Measurements from ENCODE around the gene AKAP14. TPM values are rescaled to one million over a fixed set of nuclear protein-coding genes. Genes with fewer than 3 reads are reported as not detected.

The AKAP14 gene
- total RNA-seq, result not detected in 2 replicates

DNA sequence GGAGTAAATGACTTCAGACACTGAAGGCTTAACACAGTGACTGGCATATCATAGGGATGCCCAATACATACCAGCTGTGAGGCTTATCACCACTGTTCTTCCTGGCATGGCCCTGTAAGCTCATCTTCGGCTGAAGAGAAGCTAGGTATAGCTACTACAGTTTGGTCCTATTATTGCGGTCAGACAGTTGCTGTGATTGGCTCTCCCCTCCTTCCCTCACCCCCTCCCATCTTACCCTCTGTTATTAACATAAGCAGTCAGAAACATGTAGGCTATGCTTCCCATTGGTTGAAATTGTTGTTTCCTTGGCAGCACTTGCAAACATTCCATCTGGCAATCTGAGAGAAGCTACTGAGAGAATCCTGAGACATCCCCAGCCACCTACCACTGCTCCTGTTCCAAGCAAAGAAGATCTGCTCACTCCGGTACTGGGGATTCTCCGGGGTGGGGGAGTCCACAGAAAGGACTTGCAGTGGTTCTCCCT is at the start of gene AKAP14:
Gene AKAP14 (plus strand): TSS at position 51 of the 484 bp plus-strand sequence. CDS start 7,331 bp downstream, outside the sequence.
- Mint-ChIP-seq H3K36me3 (ENCODE audit: low read depth) (no peaks in the 10 kb centered on the region), H3K4me1 (no peaks in the 10 kb centered on the region), H3K9me3 (no peaks in the 10 kb centered on the region), H3K4me3 (no peak within 1 kb of the TSS), H3K27me3 (no peaks in the 10 kb centered on the region), H3K27ac (no peak within 1 kb of the TSS)
- TF ChIP-seq, protein P1, sequence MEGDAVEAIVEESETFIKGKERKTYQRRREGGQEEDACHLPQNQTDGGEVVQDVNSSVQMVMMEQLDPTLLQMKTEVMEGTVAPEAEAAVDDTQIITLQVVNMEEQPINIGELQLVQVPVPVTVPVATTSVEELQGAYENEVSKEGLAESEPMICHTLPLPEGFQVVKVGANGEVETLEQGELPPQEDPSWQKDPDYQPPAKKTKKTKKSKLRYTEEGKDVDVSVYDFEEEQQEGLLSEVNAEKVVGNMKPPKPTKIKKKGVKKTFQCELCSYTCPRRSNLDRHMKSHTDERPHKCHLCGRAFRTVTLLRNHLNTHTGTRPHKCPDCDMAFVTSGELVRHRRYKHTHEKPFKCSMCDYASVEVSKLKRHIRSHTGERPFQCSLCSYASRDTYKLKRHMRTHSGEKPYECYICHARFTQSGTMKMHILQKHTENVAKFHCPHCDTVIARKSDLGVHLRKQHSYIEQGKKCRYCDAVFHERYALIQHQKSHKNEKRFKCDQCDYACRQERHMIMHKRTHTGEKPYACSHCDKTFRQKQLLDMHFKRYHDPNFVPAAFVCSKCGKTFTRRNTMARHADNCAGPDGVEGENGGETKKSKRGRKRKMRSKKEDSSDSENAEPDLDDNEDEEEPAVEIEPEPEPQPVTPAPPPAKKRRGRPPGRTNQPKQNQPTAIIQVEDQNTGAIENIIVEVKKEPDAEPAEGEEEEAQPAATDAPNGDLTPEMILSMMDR (IDR thresholded peaks at IDR 0.05), result no peak
- no peak for DNase-seq
- intact Hi-C loops (cut with micrococcal nuclease), result no loop called here
- ChIA-PET CTCF (no interaction called here), POLR2A (no interaction called here)
- ATAC-seq (ENCODE audit: low read depth), result no peak

- DNase-seq, result peak; percentile 76
- intact Hi-C loops (cut with micrococcal nuclease), result loop anchor here (1.0 kb wide), 2 partner anchors 19 to 60 kb away; partner anchors contain the start of genes NDUFA1 and RNF113A
- ChIA-PET CTCF (interaction anchor here (1.0 kb wide), 1 partner anchor 61 kb away, joined by 3 read pairs; the partner anchor contains the start of gene RPL39), POLR2A (interaction anchor here (0.5 to 2.2 kb wide), 10 partner anchors 15 to 385 kb away, joined by 3 to 33 read pairs (median 4); partner anchors contain the start of genes NDUFA1, NKRF, RNF113A and RPL39)
- no peaks in the 10 kb centered on the region for H3K9me3 Mint-ChIP-seq
- no peaks in the 10 kb centered on the region for H3K27me3 Mint-ChIP-seq
- H3K4me3 Mint-ChIP-seq, result peak within 1 kb of the TSS; percentile 97
- ATAC-seq (ENCODE audit: low read depth), result peak; percentile 96
- TF ChIP-seq, protein P1 (IDR thresholded peaks at IDR 0.05), result no peak
- H3K36me3 Mint-ChIP-seq (ENCODE audit: low read depth), result peaks cover 25% of the 10 kb centered on the region
- H3K4me1 Mint-ChIP-seq, result peaks cover 12% of the 10 kb centered on the region
- H3K27ac Mint-ChIP-seq, result peak within 1 kb of the TSS; percentile 96
These were observed 43.0 kb upstream of the AKAP14 start, which contains the start of gene UPF3B for GRCh38 chrX:119852382-119853353. TSS of gene UPF3B (minus strand) at chrX:119852963. CDS start at chrX:119852928, 35 bp downstream.

- H3K27ac Mint-ChIP-seq, result peak overlapping the region; percentile 96
- H3K9me3 Mint-ChIP-seq, result no peaks in the 10 kb centered on the region
- H3K4me1 Mint-ChIP-seq, result peaks cover 12% of the 10 kb centered on the region
- peaks cover 22% of the 10 kb centered on the region for H3K36me3 Mint-ChIP-seq (ENCODE audit: low read depth)
- H3K4me3 Mint-ChIP-seq, result peak overlapping the region; percentile 97
- ATAC-seq (ENCODE audit: low read depth), result no peak
- POLR2A ChIA-PET, result interaction anchor here (0.6 to 2.2 kb wide), 9 partner anchors 17 to 385 kb away, joined by 3 to 33 read pairs (median 5); partner anchors contain the start of genes NDUFA1, NKRF, RNF113A and RPL39
- DNase-seq, result no peak
- H3K27me3 Mint-ChIP-seq, result no peaks in the 10 kb centered on the region
- TF ChIP-seq, protein P1 (IDR thresholded peaks at IDR 0.05), result no peak
- intact Hi-C loops (cut with micrococcal nuclease), result loop anchor here (1.0 kb wide), 2 partner anchors 18 to 61 kb away; partner anchors contain the start of genes NDUFA1 and RNF113A
- CTCF ChIA-PET, result interaction anchor here (1.0 kb wide), 1 partner anchor 62 kb away, joined by 3 read pairs; the partner anchor contains the start of gene RPL39
These were observed 42.2 kb upstream of the AKAP14 start for GRCh38 chrX:119853444-119853843.

DNA sequence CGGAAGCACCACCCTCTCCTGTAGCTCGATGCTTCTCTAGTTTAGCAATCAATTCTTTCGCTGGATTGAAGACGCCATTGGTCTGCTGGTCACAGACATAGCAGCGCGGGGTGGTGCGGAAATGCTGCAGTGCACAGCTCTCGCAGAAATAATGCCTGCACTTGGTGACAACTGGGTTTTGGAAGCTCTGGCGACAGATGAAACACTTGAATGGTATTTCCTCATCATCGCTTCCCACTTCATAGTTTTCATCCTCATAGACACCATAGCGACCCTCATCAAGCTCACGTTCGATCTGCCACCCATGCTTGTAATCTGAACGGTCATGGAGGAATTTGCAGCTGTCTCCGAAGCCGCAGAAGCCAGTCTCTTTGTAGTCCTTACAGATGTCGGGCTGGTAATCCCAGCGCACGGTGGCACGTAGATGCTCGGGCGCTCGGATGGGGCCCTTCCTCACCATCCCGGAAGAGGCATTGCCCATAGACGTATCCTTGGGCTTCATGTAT is 25.0 kb upstream of the AKAP14 start:
- DNase-seq, result peak; percentile 14
- peak; percentile 8 for ATAC-seq (ENCODE audit: low read depth)
- H3K4me3 Mint-ChIP-seq, result peak overlapping the region; percentile 96

More for the DNA sequence above, 25.0 kb upstream of the AKAP14 start:
- H3K27me3 Mint-ChIP-seq, result no peaks in the 10 kb centered on the region
- intact Hi-C loops (cut with micrococcal nuclease), result loop anchor here (1.0 to 10.0 kb wide), 9 partner anchors 17 to 476 kb away; partner anchors contain the start of genes NKAP, NKRF, RPL39 and SLC25A43
- peak overlapping the region; percentile 98 for H3K27ac Mint-ChIP-seq
- no peaks in the 10 kb centered on the region for H3K9me3 Mint-ChIP-seq
- POLR2A ChIA-PET, result interaction anchor here (0.6 to 3.6 kb wide), 16 partner anchors 9 to 403 kb away, joined by 3 to 41 read pairs (median 4); partner anchors contain the start of genes NKRF, RPL39, SEPTIN6 and SLC25A5
- peaks cover 11% of the 10 kb centered on the region for H3K36me3 Mint-ChIP-seq (ENCODE audit: low read depth)
- TF ChIP-seq, protein P1 (IDR thresholded peaks at IDR 0.05), result no peak
- peaks cover 23% of the 10 kb centered on the region for H3K4me1 Mint-ChIP-seq
- CTCF ChIA-PET, result interaction anchor here (0.6 to 1.3 kb wide), 2 partner anchors 112 to 296 kb away, joined by 3 read pairs; partner anchors contain the start of gene SOWAHD

All from activated B cell treated with CpG ODN at 0.5 μM for 24 hours (primary cell).